NT2/D1 (cell line): ENCODE data around the gene UBN2.

Source experiments
- YY1 ChIP-seq: IDR thresholded peaks from 2 replicates; pipeline ENCODE4 v1.6.1; 2011; ENCODE audit not compliant: insufficient read length, insufficient read depth
- ZNF274 ChIP-seq: IDR thresholded peaks from 2 replicates; pipeline ENCODE4 v1.6.1; 2011; ENCODE audit warnings: mild to moderate bottlenecking, low read depth, low read length

GRCh38 chr7:139181404-139181803 lies 49.6 kb upstream of the UBN2 start:
- TF ChIP-seq YY1 (no peak), ZNF274 (no peak)
